ENCODE measurements around the gene TMTC1. TPM values are rescaled to one million over a fixed set of nuclear protein-coding genes. Genes with fewer than 3 reads are reported as not detected.

The TMTC1 gene
- total RNA-seq, 4 donors from 2014 or later: 83.9 to 169 (median 96.9) TPM

DNA sequence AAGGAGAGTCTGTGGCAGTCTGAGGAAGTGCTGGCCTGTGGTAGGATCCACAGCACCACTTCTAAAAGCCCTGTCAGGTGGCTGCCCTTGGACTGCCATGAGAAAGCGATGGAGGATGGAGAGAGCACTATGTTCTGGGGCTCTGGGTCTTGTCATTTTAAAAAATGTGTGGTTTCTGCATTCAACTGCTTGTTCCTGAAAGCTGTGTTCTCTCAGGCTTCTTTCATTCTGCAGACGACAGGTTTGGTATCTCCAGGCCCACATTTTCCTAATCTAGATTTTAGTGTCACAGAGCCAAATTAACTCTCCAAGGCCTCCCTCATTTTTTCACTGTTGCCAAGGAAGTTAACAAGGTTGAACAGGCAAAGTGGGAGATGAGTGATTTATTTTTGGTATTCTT is 296.8 kb downstream of the TMTC1 start:
- TF ChIP-seq, protein P1, sequence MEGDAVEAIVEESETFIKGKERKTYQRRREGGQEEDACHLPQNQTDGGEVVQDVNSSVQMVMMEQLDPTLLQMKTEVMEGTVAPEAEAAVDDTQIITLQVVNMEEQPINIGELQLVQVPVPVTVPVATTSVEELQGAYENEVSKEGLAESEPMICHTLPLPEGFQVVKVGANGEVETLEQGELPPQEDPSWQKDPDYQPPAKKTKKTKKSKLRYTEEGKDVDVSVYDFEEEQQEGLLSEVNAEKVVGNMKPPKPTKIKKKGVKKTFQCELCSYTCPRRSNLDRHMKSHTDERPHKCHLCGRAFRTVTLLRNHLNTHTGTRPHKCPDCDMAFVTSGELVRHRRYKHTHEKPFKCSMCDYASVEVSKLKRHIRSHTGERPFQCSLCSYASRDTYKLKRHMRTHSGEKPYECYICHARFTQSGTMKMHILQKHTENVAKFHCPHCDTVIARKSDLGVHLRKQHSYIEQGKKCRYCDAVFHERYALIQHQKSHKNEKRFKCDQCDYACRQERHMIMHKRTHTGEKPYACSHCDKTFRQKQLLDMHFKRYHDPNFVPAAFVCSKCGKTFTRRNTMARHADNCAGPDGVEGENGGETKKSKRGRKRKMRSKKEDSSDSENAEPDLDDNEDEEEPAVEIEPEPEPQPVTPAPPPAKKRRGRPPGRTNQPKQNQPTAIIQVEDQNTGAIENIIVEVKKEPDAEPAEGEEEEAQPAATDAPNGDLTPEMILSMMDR (IDR thresholded peaks at IDR 0.05): no peak
- DNase-seq (ENCODE audit: low spot score): no peak

DNA sequence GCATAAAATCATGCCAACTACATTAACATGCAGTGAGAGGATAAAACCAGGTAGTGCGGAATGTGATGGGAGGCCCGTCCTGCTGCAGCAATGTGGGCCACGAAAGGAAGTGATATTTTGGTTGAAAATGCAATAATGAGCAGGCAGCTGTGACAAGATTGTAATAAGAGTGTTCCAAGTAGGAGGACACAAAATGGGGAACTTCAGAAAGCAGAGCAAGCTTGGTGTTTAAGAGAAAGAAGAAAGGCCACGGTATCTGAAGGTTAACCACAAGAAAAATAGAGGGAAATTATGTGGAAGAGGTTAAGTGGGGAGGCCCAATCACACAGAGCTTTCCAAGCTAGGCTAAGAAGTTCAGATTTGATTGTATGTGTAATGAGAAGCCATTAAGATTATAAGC is 320.5 kb downstream of the TMTC1 start:
- TF ChIP-seq, protein P1 (IDR thresholded peaks at IDR 0.05): no peak
- DNase-seq (ENCODE audit: low spot score) (no peak), ATAC-seq (ENCODE audit: low FRiP score) (no peak)

More for the DNA sequence above, 296.8 kb downstream of the TMTC1 start:
- no peak for ATAC-seq (ENCODE audit: low FRiP score)

DNA sequence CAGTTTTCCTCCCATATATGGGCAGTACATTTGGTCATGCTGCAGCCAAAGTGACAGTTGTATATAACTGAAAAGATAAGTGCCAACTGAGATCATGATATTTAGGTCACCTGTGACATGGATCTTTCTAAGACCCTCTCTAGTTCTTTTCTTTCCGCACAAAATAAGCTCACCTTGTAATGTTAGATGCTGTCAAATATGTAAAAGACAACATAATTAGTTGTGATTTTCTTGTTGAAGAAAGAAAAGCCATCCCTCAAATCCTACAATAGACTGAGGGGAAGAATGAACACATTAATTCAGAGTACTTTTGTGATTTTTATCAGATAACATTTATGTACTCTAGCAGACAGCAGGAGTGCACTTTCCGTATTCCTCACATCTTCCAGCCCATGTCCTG is 323.7 kb downstream of the TMTC1 start:
- DNase-seq (ENCODE audit: low spot score) (no peak), ATAC-seq (ENCODE audit: low FRiP score) (no peak)
- TF ChIP-seq, protein P1 (IDR thresholded peaks at IDR 0.05): no peak

DNA sequence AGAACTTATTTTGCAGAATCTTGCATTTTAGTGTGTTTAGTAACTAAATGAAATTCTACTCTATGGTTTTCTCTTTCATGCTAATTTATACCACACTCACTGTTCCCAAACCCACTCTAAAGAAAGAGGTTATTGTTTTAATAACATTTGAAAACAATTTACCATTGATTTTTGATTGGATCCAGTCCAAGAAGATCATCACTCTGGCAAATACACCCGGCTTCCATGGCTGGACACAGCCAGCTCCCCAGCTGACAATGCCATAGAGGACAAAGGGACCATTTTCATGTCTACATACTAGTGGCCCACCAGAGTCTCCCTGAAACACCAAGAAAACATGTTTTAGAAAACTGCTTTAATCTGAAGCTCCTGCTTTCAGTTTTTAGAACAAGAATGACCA is 328.7 kb downstream of the TMTC1 start:
- ATAC-seq (ENCODE audit: low FRiP score) (no peak), DNase-seq (ENCODE audit: low spot score) (no peak)
- TF ChIP-seq, protein P1 (IDR thresholded peaks at IDR 0.05): no peak

DNA sequence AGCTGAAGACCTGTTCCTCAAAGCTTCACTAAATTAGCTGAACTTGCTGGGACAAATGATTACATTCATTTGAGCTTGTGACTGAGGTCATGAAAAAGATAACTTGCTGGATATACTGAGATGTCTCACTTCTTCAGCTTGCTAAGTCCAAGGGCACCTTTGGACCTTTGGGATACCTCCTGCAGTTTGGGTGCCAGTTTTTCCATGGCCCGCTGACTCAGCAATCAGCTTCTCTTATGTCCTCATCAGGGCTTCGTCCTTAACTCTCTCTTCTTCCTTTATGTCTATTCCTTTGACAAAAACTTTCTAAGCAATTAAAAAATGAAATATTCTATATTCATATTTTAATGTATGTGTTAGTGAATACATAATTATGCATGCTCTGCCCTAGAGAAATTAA is 331.9 kb downstream of the TMTC1 start:
- TF ChIP-seq, protein P1 (IDR thresholded peaks at IDR 0.05): no peak
- ATAC-seq (ENCODE audit: low FRiP score) (no peak), DNase-seq (ENCODE audit: low spot score) (no peak)

All from omental fat pad (tissue), 4 donors.